ENCODE data around the gene ARHGAP40.

The ARHGAP40 gene

DNA sequence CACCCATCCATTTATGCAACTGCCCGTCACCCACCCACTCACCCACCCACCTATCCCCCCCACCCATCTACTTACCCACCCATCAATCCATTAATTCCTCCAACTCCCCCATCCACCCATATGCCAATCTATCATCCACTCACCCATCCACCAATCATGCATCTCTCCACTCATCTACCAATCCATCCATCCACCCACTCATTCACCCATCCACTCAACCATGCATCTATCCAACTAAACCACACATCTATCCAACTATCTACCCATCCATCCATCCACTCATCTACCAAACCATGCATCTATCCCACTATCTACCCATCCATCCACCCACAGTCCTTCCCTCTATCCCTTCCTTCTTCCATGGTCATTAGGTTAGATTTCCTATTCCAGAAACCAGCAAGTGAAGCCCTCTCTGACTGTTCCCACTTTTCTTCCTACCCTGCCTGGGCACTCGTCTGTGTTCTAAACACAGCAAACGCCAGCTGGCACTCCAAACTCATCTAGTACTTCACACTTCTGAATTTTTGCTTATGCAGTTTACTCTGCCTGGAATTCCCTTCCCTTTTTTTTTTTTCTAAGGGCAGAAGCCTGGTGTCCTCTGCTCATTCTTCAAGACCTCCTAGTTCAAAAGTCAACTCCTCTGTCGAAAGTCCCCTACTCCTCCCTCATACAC, 43.1 kb downstream of the ARHGAP40 start:
- TF ChIP-seq, protein P1, sequence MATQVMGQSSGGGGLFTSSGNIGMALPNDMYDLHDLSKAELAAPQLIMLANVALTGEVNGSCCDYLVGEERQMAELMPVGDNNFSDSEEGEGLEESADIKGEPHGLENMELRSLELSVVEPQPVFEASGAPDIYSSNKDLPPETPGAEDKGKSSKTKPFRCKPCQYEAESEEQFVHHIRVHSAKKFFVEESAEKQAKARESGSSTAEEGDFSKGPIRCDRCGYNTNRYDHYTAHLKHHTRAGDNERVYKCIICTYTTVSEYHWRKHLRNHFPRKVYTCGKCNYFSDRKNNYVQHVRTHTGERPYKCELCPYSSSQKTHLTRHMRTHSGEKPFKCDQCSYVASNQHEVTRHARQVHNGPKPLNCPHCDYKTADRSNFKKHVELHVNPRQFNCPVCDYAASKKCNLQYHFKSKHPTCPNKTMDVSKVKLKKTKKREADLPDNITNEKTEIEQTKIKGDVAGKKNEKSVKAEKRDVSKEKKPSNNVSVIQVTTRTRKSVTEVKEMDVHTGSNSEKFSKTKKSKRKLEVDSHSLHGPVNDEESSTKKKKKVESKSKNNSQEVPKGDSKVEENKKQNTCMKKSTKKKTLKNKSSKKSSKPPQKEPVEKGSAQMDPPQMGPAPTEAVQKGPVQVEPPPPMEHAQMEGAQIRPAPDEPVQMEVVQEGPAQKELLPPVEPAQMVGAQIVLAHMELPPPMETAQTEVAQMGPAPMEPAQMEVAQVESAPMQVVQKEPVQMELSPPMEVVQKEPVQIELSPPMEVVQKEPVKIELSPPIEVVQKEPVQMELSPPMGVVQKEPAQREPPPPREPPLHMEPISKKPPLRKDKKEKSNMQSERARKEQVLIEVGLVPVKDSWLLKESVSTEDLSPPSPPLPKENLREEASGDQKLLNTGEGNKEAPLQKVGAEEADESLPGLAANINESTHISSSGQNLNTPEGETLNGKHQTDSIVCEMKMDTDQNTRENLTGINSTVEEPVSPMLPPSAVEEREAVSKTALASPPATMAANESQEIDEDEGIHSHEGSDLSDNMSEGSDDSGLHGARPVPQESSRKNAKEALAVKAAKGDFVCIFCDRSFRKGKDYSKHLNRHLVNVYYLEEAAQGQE (IDR thresholded peaks at IDR 0.05; ENCODE audit: insufficient read depth in 1 of 2, low read depth in 2 of 2, low read length in 2 of 2), result no peak
- no peak for TF ChIP-seq POLR2AphosphoS5 (IDR thresholded peaks at IDR 0.05; ENCODE audit: low read depth, low read length)
- TF ChIP-seq TAF1 (IDR thresholded peaks at IDR 0.05; ENCODE audit: borderline replicate concordance, insufficient read depth, low read length), result no peak
- no peak for TF ChIP-seq SIN3A (IDR thresholded peaks at IDR 0.05; ENCODE audit: borderline replicate concordance, insufficient read depth, low read length)
- TF ChIP-seq FOXP2 (optimal IDR thresholded peaks at IDR 0.05; ENCODE audit: borderline replicate concordance, extremely low read depth, extremely low read length, insufficient read depth), result no peak

DNA sequence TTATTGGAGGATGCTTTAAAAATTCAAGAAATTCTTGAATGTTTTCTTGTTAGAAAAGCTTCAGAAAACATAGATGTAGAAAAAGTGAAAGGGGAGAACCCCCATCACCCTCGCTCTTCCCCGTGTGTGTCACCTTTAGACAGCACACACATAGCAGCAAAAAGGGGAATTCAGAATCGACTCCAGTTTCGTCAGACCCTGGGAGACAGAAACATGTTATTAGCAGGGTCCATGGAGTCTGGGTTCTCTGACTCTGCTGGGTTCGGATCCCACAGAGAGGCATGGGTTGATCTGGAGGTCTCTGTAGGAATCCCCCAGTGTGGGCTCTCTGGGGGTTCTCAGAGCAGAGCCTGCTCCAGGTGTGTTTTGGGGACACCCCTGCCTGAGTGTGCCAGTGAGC, 43.7 kb downstream of the ARHGAP40 start:
- TF ChIP-seq FOXP2 (optimal IDR thresholded peaks at IDR 0.05; ENCODE audit: borderline replicate concordance, extremely low read depth, extremely low read length, insufficient read depth) (no peak), POLR2AphosphoS5 (IDR thresholded peaks at IDR 0.05; ENCODE audit: low read depth, low read length) (no peak), SIN3A (IDR thresholded peaks at IDR 0.05; ENCODE audit: borderline replicate concordance, insufficient read depth, low read length) (no peak), TAF1 (IDR thresholded peaks at IDR 0.05; ENCODE audit: borderline replicate concordance, insufficient read depth, low read length) (no peak)
- TF ChIP-seq, protein P1 (IDR thresholded peaks at IDR 0.05; ENCODE audit: insufficient read depth in 1 of 2, low read depth in 2 of 2, low read length in 2 of 2), result no peak

DNA sequence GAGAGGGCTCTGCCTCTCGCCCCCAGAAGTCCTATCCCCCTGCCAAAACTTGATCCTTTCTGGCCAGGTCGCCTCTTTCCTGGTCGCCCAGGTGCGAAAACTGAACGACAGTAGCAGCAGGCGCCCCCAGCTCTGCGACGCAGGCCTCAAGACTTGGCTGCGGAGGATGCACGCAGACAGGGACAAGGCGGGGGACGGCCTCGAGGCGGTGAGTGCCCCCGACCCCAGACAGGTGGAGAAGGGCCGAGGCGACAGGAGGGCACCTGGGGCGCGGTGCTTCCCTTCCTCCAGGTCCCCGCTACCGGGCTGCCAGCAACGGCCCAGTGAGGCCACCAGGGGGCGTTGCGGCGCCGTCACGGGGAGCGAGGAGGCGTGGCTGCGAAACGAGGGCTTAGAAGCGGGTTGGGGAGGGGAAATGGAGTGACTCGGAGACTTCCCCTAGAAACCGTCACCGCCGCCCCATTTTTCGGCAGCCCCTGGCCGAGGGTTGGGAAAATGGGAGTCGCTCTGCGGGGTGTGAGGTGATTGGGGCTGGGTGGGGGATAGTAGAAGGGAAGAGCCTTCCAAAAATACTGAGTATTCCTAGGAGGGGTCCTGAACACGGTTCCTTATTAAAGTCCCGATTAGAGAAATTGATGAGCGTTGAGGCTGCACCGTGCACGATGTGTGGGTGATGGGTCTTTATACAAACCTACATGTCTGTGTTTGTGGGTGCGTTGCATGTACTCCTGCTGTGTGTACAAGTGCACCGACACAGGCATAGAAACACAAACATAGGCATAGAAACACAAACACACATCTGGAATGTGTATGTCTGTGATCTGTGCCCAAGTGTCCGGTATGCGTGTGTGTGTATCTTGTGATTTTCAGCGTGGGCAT, 44.6 kb downstream of the ARHGAP40 start:
- TF ChIP-seq POLR2AphosphoS5 (IDR thresholded peaks at IDR 0.05; ENCODE audit: low read depth, low read length) (no peak), FOXP2 (optimal IDR thresholded peaks at IDR 0.05; ENCODE audit: borderline replicate concordance, extremely low read depth, extremely low read length, insufficient read depth) (peak; percentile 88)
- TF ChIP-seq, protein P1 (IDR thresholded peaks at IDR 0.05; ENCODE audit: insufficient read depth in 1 of 2, low read depth in 2 of 2, low read length in 2 of 2), result no peak

DNA sequence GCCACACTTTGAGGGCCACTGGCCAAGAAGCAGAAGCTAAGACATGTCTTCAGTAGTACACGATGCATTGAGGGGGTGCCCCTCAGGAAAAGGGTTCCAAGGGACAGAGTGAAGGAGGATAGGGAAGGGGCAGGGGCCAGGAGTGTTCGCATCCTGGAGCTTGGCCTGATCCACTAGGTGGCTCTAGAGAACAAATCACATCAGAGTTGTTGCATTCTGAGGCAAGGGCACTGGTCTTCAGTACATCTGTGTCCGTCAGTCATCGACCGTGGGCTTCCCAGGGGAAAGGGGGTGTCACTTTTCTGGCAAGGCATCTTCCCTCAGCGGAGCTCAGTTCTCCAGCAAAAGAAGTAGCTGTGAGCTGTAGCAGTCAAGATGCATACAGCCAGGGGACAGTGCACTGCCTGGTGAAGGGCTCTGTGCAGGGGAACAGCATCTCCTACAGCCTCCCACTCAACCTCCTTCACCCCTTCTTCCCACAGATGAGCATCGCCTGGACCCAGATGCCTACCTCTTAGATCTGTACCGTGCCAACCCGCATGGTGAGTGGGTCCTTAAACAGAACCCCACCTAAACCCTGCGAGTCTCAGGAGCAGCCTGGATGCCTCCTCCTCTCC, 47.8 kb downstream of the ARHGAP40 start:
- TF ChIP-seq FOXP2 (optimal IDR thresholded peaks at IDR 0.05; ENCODE audit: borderline replicate concordance, extremely low read depth, extremely low read length, insufficient read depth) (no peak), SIN3A (IDR thresholded peaks at IDR 0.05; ENCODE audit: borderline replicate concordance, insufficient read depth, low read length) (no peak), POLR2AphosphoS5 (IDR thresholded peaks at IDR 0.05; ENCODE audit: low read depth, low read length) (no peak), TAF1 (IDR thresholded peaks at IDR 0.05; ENCODE audit: borderline replicate concordance, insufficient read depth, low read length) (no peak)
- TF ChIP-seq, protein P1 (IDR thresholded peaks at IDR 0.05; ENCODE audit: insufficient read depth in 1 of 2, low read depth in 2 of 2, low read length in 2 of 2), result no peak
